Neuronal stem cell (in vitro differentiated cells): ENCODE data around the gene ETV2.
A peak's percentile ranks its signal among the peaks of the same experiment; 100 is the strongest.
"Not testable (repeated sequence)": the region's sequence is repeated elsewhere in the genome, so short reads cannot be mapped to it uniquely, and the experiment has no call there.

ENCODE experiments used
- DNase-seq: peaks from one replicate; pipeline ENCODE4 v3.0.0-alpha.2; 2013; ENCODE audit warnings: low spot score
- H2AFZ ChIP-seq: one replicate; pipeline ENCODE4 v1.6.1; 2013; ENCODE audit warnings: mild to moderate bottlenecking, low read length, inconsistent platforms
- H2AK5ac ChIP-seq: 2 replicates; pipeline ENCODE4 v1.6.1; 2013; ENCODE audit warnings: low read depth, mild to moderate bottlenecking, inconsistent platforms, low read length, moderate library complexity, mixed read lengths
- H2BK120ac ChIP-seq: 2 replicates; pipeline ENCODE4 v1.6.1; 2013; ENCODE audit warnings: low read depth, mild to moderate bottlenecking, inconsistent platforms, low read length, moderate library complexity, mixed read lengths
- H2BK12ac ChIP-seq: one replicate; pipeline ENCODE4 v1.6.1; 2013; ENCODE audit warnings: low read length, inconsistent platforms
- H2BK15ac ChIP-seq: 2 replicates; pipeline ENCODE4 v1.6.1; 2013; ENCODE audit warnings: mild to moderate bottlenecking, low read length, inconsistent platforms, mixed read lengths
- H2BK5ac ChIP-seq: one replicate; pipeline ENCODE4 v1.6.1; 2013; ENCODE audit warnings: inconsistent platforms, mild to moderate bottlenecking, low read length, moderate library complexity
- H3K14ac ChIP-seq: one replicate; pipeline ENCODE4 v1.6.1; 2013; ENCODE audit warnings: low read length, inconsistent platforms
- H3K18ac ChIP-seq: 2 replicates; pipeline ENCODE4 v1.6.1; 2013; ENCODE audit warnings: low read length, inconsistent platforms
- H3K23ac ChIP-seq: 2 replicates; pipeline ENCODE4 v1.6.1; 2013; ENCODE audit warnings: low read depth, mild to moderate bottlenecking, mixed read lengths, low read length, inconsistent platforms; ENCODE audit not compliant: poor library complexity
- H3K27ac ChIP-seq: replicated peaks from 3 replicates; pipeline ENCODE4 v1.5.1; 2013; ENCODE audit warnings: low read length, inconsistent platforms
- H3K27me3 ChIP-seq, 3 experiments: 2 replicates each; pipeline ENCODE4 v1.6.1; 2013; ENCODE audit warnings: low read length in 3 of 3, mild to moderate bottlenecking in 2 of 3, inconsistent platforms in 1 of 3, low read depth in 1 of 3, mixed read lengths in 1 of 3, moderate library complexity in 1 of 3; ENCODE audit not compliant: control insufficient read depth in 3 of 3, insufficient read depth in 3 of 3
- H3K36me3 ChIP-seq, 2 donors: replicated peaks in 1 of 2; 2 replicates each; pipeline ENCODE4 v1.6.1; 2013; ENCODE audit warnings: low read length in 2 of 2; ENCODE audit not compliant: control insufficient read depth in 2 of 2, insufficient read depth in 2 of 2
- H3K4ac ChIP-seq: 2 replicates; pipeline ENCODE4 v1.6.1; 2013; ENCODE audit warnings: inconsistent platforms, mild to moderate bottlenecking, low read length, moderate library complexity
- H3K4me1 ChIP-seq, 2 donors: 1 replicate in 1 of 2; 2 replicates in 1 of 2; pipeline ENCODE4 v1.6.1; 2013; ENCODE audit warnings: low read length in 2 of 2, low read depth in 1 of 2; ENCODE audit not compliant: control insufficient read depth in 2 of 2, insufficient read depth in 1 of 2
- H3K4me2 ChIP-seq: one replicate; pipeline ENCODE4 v1.6.1; 2013; ENCODE audit warnings: mild to moderate bottlenecking, low read length, inconsistent platforms; ENCODE audit not compliant: insufficient read depth, poor library complexity, severe bottlenecking
- H3K4me3 ChIP-seq, 2 donors: 2 replicates each; pipeline ENCODE4 v1.5.1; 2013; ENCODE audit warnings: low read length in 2 of 2, mild to moderate bottlenecking in 2 of 2, inconsistent platforms in 1 of 2, moderate library complexity in 1 of 2
- H3K79me1 ChIP-seq: one replicate; pipeline ENCODE4 v1.6.1; 2013; ENCODE audit warnings: low read depth, mild to moderate bottlenecking, inconsistent platforms, low read length, moderate library complexity
- H3K9ac ChIP-seq: one replicate; pipeline ENCODE4 v1.6.1; 2013; ENCODE audit warnings: mild to moderate bottlenecking, low read depth, low read length, inconsistent platforms; ENCODE audit not compliant: poor library complexity
- H3K9me3 ChIP-seq, 2 donors: replicated peaks in 1 of 2; 2 replicates each; pipeline versions ENCODE3 to v1.6.1; 2013; ENCODE audit warnings: low read length in 2 of 2, mild to moderate bottlenecking in 2 of 2, inconsistent platforms in 1 of 2, low read depth in 1 of 2, mixed read lengths in 1 of 2, moderate library complexity in 1 of 2; ENCODE audit not compliant: control insufficient read depth in 2 of 2, insufficient read depth in 1 of 2
- H4K8ac ChIP-seq: one replicate; pipeline ENCODE4 v1.6.1; 2013; ENCODE audit warnings: low read depth, mild to moderate bottlenecking, inconsistent platforms, low read length, moderate library complexity
- H4K91ac ChIP-seq: one replicate; pipeline ENCODE4 v1.6.1; 2013; ENCODE audit warnings: low read length, low read depth, mild to moderate bottlenecking, inconsistent platforms; ENCODE audit not compliant: poor library complexity
- WGBS, 2 donors: extraction: QIAGEN DNeasy Blood & Tissue Kit; methylation state at CpG; one replicate each; pipeline ENCODE4 v1.1.7; 2013; ENCODE audit warnings: missing lambda C conversion rate in 2 of 2, mixed read lengths in 1 of 2; ENCODE audit not compliant: insufficient read length in 2 of 2, insufficient replicate concordance in 1 of 2; ENCODE audit errors: extremely low coverage in 2 of 2; 5-methylcytosine and 5-hydroxymethylcytosine counted together

The ETV2 gene

DNA sequence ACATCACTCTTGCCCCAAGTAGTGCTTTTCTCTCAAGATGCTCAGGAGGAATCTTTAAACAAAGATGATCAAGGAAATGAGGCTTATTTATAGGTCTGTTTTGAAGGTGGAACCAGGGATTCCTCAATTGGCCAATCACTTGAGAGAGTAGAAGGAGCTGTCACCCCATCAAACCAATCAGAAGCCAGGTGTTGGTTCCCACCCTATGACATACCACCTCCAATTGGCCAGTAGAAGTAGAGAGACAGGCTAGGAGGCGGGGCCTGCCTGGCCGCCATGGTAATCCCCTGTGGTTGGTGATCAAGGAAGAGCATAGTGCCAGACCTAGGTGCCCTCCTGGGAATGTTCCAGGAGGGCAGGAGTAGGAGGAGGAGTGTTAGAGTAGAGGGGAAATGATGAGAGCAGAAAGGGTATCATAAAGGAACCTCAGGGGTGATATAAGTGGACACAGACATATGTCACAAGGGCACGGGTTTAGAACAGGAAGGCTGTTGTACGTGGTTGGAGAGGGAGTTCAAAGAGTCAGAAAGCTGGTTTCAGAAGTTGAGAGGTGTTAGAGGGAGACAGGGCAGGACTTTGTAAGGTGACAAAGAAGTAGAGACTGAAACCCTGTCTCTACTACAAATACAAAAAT is 45.1 kb upstream of the ETV2 start:
- H3K79me1 ChIP-seq: no peaks in the 10 kb centered on the region
- no peaks in the 10 kb centered on the region for H3K36me3 ChIP-seq
- no peak overlapping the region for H2BK15ac ChIP-seq
- no peak overlapping the region for H3K4me3 ChIP-seq
- peaks cover 0 to 2% of the 10 kb centered on the region in 2 donors for H3K4me1 ChIP-seq
- no peak overlapping the region for H2BK5ac ChIP-seq
- no peak overlapping the region for H3K9ac ChIP-seq
- H2AK5ac ChIP-seq: no peak overlapping the region
- no peaks in the 10 kb centered on the region for H3K27me3 ChIP-seq
- WGBS, 2 donors: no CpG with 5 or more reads among the region's 4 CpGs
- no peaks in the 10 kb centered on the region for H3K9me3 ChIP-seq
- peak overlapping the region; percentile 49 for H2AFZ ChIP-seq
- no peak for DNase-seq
- no peak overlapping the region for H4K8ac ChIP-seq
- H4K91ac ChIP-seq: no peak overlapping the region
- H3K4ac ChIP-seq: no peak overlapping the region
- H2BK12ac ChIP-seq: no peak overlapping the region
- no peak overlapping the region for H3K27ac ChIP-seq
- H3K14ac ChIP-seq: no peak overlapping the region
- H2BK120ac ChIP-seq: no peak overlapping the region
- H3K18ac ChIP-seq: no peak overlapping the region
- no peak overlapping the region for H3K23ac ChIP-seq
- H3K4me2 ChIP-seq: no peak overlapping the region

DNA sequence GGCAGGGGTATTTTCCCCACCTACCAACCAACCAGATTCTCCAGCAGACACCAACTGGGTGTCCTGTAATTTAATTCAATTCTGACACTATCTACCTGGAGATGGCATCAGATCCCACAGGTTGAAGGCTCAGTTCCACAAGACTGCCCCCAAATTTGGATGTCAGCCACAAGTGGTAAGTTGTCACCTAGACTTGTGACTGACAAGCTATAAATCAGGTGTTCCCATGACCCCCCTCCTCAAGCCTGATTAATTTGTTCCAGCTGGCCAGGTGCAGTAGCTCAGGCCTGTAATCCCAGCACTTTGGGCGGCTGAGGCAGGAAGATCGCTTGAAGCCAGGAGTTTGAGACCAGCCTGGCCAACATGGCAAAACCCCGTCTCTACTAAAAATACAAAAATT is 39.6 kb upstream of the ETV2 start:
- Histone ChIP-seq H3K9ac (no peak overlapping the region), H3K4me3 (no peak overlapping the region), H3K14ac (no peak overlapping the region), H3K4me2 (no peak overlapping the region), H2AFZ (no peak overlapping the region), H2BK15ac (no peak overlapping the region), H3K18ac (no peak overlapping the region), H3K9me3 (no peaks in the 10 kb centered on the region), H2BK5ac (no peak overlapping the region), H3K4me1 (no peaks in the 10 kb centered on the region), H2BK120ac (no peak overlapping the region), H3K23ac (no peak overlapping the region), H3K27me3 (peaks cover 0 to 5% (median 0%) of the 10 kb centered on the region in 3 experiments), H3K27ac (no peak overlapping the region), H2BK12ac (no peak overlapping the region), H3K4ac (no peak overlapping the region), H3K36me3 (no peaks in the 10 kb centered on the region), H4K8ac (no peak overlapping the region), H2AK5ac (no peak overlapping the region), H3K79me1 (no peaks in the 10 kb centered on the region), H4K91ac (no peak overlapping the region)
- no peak for DNase-seq
- no CpG with 5 or more reads among the region's 3 CpGs for WGBS, 2 donors

DNA sequence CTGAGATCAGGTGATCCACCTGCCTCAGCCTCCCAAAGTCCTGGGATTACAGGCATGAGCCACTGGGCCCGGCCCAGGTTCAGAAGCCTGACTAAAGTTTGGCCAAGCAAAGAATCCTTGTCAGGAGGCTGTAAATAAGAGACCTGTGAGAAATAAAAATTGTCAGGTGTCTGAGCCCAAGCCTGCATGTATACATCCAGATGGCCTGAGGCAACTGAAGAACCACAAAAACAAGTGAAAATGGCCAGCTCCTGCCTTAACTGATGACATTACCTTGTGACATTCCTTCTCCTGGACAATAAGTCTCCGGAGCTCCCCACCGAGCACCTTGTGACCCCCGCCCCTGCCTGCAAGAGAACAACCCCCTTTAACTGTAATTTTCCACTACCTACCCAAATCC is 37.1 kb upstream of the ETV2 start:
- not testable (repeated sequence) for H3K14ac ChIP-seq, H3K9me3 ChIP-seq, H3K4me1 ChIP-seq, H2AFZ ChIP-seq, H3K4me3 ChIP-seq, H3K9ac ChIP-seq, H2BK120ac ChIP-seq, DNase-seq, H3K18ac ChIP-seq, H3K79me1 ChIP-seq, H3K27ac ChIP-seq, H2BK5ac ChIP-seq, H3K23ac ChIP-seq, H2AK5ac ChIP-seq, H3K4me2 ChIP-seq, H4K91ac ChIP-seq, H3K4ac ChIP-seq, H2BK12ac ChIP-seq, H2BK15ac ChIP-seq, H3K36me3 ChIP-seq, H3K27me3 ChIP-seq, H4K8ac ChIP-seq
- no CpG with 5 or more reads among the region's 4 CpGs for WGBS, 2 donors

GRCh38 chr19:35607170-35607569 is 34.4 kb upstream of the ETV2 start:
- not testable (repeated sequence) for DNase-seq, H2BK120ac ChIP-seq, H2BK15ac ChIP-seq, H3K18ac ChIP-seq, H3K27me3 ChIP-seq, H2BK5ac ChIP-seq, H3K36me3 ChIP-seq, H4K91ac ChIP-seq, H4K8ac ChIP-seq, H2AK5ac ChIP-seq, H3K4me1 ChIP-seq, H3K27ac ChIP-seq, H3K9ac ChIP-seq, H3K14ac ChIP-seq, H3K4ac ChIP-seq, H3K4me3 ChIP-seq, H2AFZ ChIP-seq, H3K23ac ChIP-seq, H3K79me1 ChIP-seq, H3K4me2 ChIP-seq, H2BK12ac ChIP-seq, H3K9me3 ChIP-seq
- no CpG with 5 or more reads among the region's 8 CpGs for WGBS, 2 donors
